Measurements from ENCODE around the gene HORMAD2. TPM values are rescaled to one million over a fixed set of nuclear protein-coding genes. Genes with fewer than 3 reads are reported as not detected.

Gene HORMAD2
- total and polyA plus RNA-seq, 2 experiments from 2014 or later: not detected

DNA sequence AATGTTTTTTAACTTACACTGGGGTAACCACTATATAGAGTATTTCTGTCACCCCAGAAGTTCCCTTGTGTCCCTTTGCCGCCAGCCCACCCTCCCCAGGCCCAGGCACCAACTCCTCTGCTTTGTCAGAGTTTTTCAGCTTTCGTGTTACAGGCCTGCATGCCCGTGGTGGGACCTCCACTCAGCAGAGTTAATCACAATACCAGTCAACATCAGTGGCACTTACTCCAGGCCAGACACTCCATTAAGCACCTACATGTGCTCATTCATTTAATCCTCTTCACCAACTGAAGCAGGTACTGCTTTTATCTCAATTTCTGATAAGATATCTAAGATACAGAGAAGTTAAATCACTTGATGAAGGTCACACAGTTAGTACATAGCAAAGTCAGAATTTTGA lies 103.0 kb downstream of the HORMAD2 start:
- no peaks in the 10 kb centered on the region for H3K27me3 ChIP-seq (replicated peaks; ENCODE audit: insufficient read depth)
- no peaks in the 10 kb centered on the region for H3K36me3 ChIP-seq (ENCODE audit: low read depth)
- H3K4me2 ChIP-seq (ENCODE audit: unreplicated experiment): no peak overlapping the region
- no peak overlapping the region for H3K9ac ChIP-seq
- no peaks in the 10 kb centered on the region for H3K9me2 ChIP-seq (ENCODE audit: insufficient read depth)
- H3K79me2 ChIP-seq (ENCODE audit: insufficient read depth): no peaks in the 10 kb centered on the region
- no peaks in the 10 kb centered on the region for H4K20me1 ChIP-seq (ENCODE audit: insufficient read depth)
- 88 to 96% methylated on average over 3 of the region's 3 CpGs for WGBS, 2 experiments (ENCODE audit: low coverage in 1 of 2, low lambda C conversion rate in 2 of 2, missing lambda C conversion rate in 2 of 2)
- no peak overlapping the region for H3K27ac ChIP-seq
- no peaks in the 10 kb centered on the region for H3K4me1 ChIP-seq (ENCODE audit: insufficient read depth)
- H3K4me3 ChIP-seq: no peak overlapping the region
- no peaks in the 10 kb centered on the region for H3F3A ChIP-seq (ENCODE audit: insufficient read depth)
- TF ChIP-seq EZH2phosphoT487 (IDR thresholded peaks at IDR 0.05; ENCODE audit: insufficient read depth, low read depth) (no peak), EZH2 (IDR thresholded peaks at IDR 0.05; ENCODE audit: insufficient read depth, poor library complexity, severe bottlenecking) (no peak)
- no peaks in the 10 kb centered on the region for H3K9me3 ChIP-seq (ENCODE audit: low read depth)
- in situ Hi-C loops (cut with MboI): no loop called here
- no peak for DNase-seq
- H2AFZ ChIP-seq: no peak overlapping the region

GRCh38 chr22:30183861-30184278 lies 103.6 kb downstream of the HORMAD2 start:
- Histone ChIP-seq H3K4me2 (ENCODE audit: unreplicated experiment) (no peak overlapping the region), H3K79me2 (ENCODE audit: insufficient read depth) (no peaks in the 10 kb centered on the region), H3K4me3 (no peak overlapping the region), H3K36me3 (ENCODE audit: low read depth) (no peaks in the 10 kb centered on the region), H3K9me2 (ENCODE audit: insufficient read depth) (no peaks in the 10 kb centered on the region), H3K27ac (no peak overlapping the region), H4K20me1 (ENCODE audit: insufficient read depth) (no peaks in the 10 kb centered on the region), H3K9me3 (ENCODE audit: low read depth) (no peaks in the 10 kb centered on the region), H3F3A (ENCODE audit: insufficient read depth) (no peaks in the 10 kb centered on the region), H2AFZ (no peak overlapping the region), H3K27me3 (replicated peaks; ENCODE audit: insufficient read depth) (no peaks in the 10 kb centered on the region), H3K4me1 (ENCODE audit: insufficient read depth) (no peaks in the 10 kb centered on the region), H3K9ac (no peak overlapping the region)
- DNase-seq: no peak
- 94 to 97% methylated on average over 2 of the region's 2 CpGs for WGBS, 2 experiments (ENCODE audit: low coverage in 1 of 2, low lambda C conversion rate in 2 of 2, missing lambda C conversion rate in 2 of 2)
- TF ChIP-seq EZH2phosphoT487 (IDR thresholded peaks at IDR 0.05; ENCODE audit: insufficient read depth, low read depth) (no peak), EZH2 (IDR thresholded peaks at IDR 0.05; ENCODE audit: insufficient read depth, poor library complexity, severe bottlenecking) (no peak)
- in situ Hi-C loops (cut with MboI): no loop called here

DNA sequence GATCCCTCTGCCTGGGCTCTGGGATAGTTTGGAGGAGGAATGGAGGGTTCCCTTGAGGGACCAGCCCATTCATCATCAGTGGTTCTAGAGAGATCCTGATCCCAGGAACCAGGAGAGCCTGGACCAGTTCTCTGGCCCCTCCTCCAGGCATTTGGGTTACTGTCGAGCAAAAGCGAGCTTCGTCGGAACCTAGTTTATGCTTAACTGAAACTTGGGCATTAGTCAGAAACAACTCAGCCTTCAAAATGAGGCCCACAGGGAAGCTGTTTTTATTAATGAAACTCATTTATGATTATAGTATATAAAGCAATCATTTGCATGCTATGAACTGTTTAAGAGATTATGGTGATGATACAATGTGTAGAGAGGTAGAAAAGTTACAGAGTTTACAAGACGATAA lies 104.9 kb downstream of the HORMAD2 start:
- H3K4me3 ChIP-seq: no peak overlapping the region
- WGBS, 2 experiments (ENCODE audit: low coverage in 1 of 2, low lambda C conversion rate in 2 of 2, missing lambda C conversion rate in 2 of 2): 95 to 98% methylated on average over 5 of the region's 5 CpGs
- no peaks in the 10 kb centered on the region for H3K9me2 ChIP-seq (ENCODE audit: insufficient read depth)
- H3K79me2 ChIP-seq (ENCODE audit: insufficient read depth): no peaks in the 10 kb centered on the region
- no peak overlapping the region for H3K27ac ChIP-seq
- no peaks in the 10 kb centered on the region for H4K20me1 ChIP-seq (ENCODE audit: insufficient read depth)
- TF ChIP-seq EZH2 (IDR thresholded peaks at IDR 0.05; ENCODE audit: insufficient read depth, poor library complexity, severe bottlenecking) (no peak), EZH2phosphoT487 (IDR thresholded peaks at IDR 0.05; ENCODE audit: insufficient read depth, low read depth) (no peak)
- H3K9me3 ChIP-seq (ENCODE audit: low read depth): no peaks in the 10 kb centered on the region
- H3K4me1 ChIP-seq (ENCODE audit: insufficient read depth): no peaks in the 10 kb centered on the region
- no peaks in the 10 kb centered on the region for H3K27me3 ChIP-seq (replicated peaks; ENCODE audit: insufficient read depth)
- no peak overlapping the region for H3K9ac ChIP-seq
- no peak overlapping the region for H2AFZ ChIP-seq
- DNase-seq: no peak
- in situ Hi-C loops (cut with MboI): no loop called here
- no peaks in the 10 kb centered on the region for H3K36me3 ChIP-seq (ENCODE audit: low read depth)
- no peak overlapping the region for H3K4me2 ChIP-seq (ENCODE audit: unreplicated experiment)
- H3F3A ChIP-seq (ENCODE audit: insufficient read depth): no peaks in the 10 kb centered on the region

DNA sequence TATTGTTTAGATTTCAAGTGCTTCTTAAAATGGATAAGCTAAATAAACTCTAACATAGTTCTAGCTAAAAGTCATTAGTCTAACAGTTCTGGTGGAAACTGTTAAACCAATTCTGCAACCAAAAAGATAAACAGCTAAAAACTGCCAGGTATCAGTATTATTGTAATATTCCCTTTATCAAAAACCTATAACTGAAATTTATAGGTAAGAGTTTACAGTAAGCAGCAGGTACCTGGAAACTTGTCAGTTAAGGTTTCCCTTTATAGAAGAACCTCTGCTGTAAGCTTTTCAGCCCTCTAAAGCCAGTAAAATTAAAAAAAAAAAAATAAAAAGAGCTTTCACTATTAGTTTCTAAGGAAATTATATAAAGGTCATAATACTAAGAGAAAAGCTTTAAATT lies 105.3 kb downstream of the HORMAD2 start:
- Histone ChIP-seq H3K4me1 (ENCODE audit: insufficient read depth) (no peaks in the 10 kb centered on the region), H3K27me3 (replicated peaks; ENCODE audit: insufficient read depth) (no peaks in the 10 kb centered on the region), H3K27ac (no peak overlapping the region), H3K36me3 (ENCODE audit: low read depth) (no peaks in the 10 kb centered on the region), H3K4me2 (ENCODE audit: unreplicated experiment) (no peak overlapping the region), H3K4me3 (no peak overlapping the region), H2AFZ (no peak overlapping the region), H3F3A (ENCODE audit: insufficient read depth) (no peaks in the 10 kb centered on the region), H3K9me3 (ENCODE audit: low read depth) (no peaks in the 10 kb centered on the region), H4K20me1 (ENCODE audit: insufficient read depth) (no peaks in the 10 kb centered on the region), H3K9me2 (ENCODE audit: insufficient read depth) (no peaks in the 10 kb centered on the region), H3K9ac (no peak overlapping the region), H3K79me2 (ENCODE audit: insufficient read depth) (no peaks in the 10 kb centered on the region)
- no peak for DNase-seq
- in situ Hi-C loops (cut with MboI): no loop called here
- TF ChIP-seq EZH2 (IDR thresholded peaks at IDR 0.05; ENCODE audit: insufficient read depth, poor library complexity, severe bottlenecking) (no peak), EZH2phosphoT487 (IDR thresholded peaks at IDR 0.05; ENCODE audit: insufficient read depth, low read depth) (no peak)

GRCh38 chr22:30186041-30186440 lies 105.8 kb downstream of the HORMAD2 start:
- Histone ChIP-seq H3K4me1 (ENCODE audit: insufficient read depth) (no peaks in the 10 kb centered on the region), H3K4me2 (ENCODE audit: unreplicated experiment) (no peak overlapping the region), H3F3A (ENCODE audit: insufficient read depth) (no peaks in the 10 kb centered on the region), H4K20me1 (ENCODE audit: insufficient read depth) (no peaks in the 10 kb centered on the region), H2AFZ (no peak overlapping the region), H3K27ac (no peak overlapping the region), H3K79me2 (ENCODE audit: insufficient read depth) (no peaks in the 10 kb centered on the region), H3K9ac (no peak overlapping the region), H3K4me3 (no peak overlapping the region), H3K9me3 (ENCODE audit: low read depth) (no peaks in the 10 kb centered on the region), H3K27me3 (replicated peaks; ENCODE audit: insufficient read depth) (no peaks in the 10 kb centered on the region), H3K36me3 (ENCODE audit: low read depth) (no peaks in the 10 kb centered on the region), H3K9me2 (ENCODE audit: insufficient read depth) (no peaks in the 10 kb centered on the region)
- no peak for DNase-seq
- TF ChIP-seq EZH2 (IDR thresholded peaks at IDR 0.05; ENCODE audit: insufficient read depth, poor library complexity, severe bottlenecking) (no peak), EZH2phosphoT487 (IDR thresholded peaks at IDR 0.05; ENCODE audit: insufficient read depth, low read depth) (no peak)
- in situ Hi-C loops (cut with MboI): no loop called here
